Fibroblast of villous mesenchyme (primary cell): ENCODE results near the gene HOXA11. TPM values are rescaled to one million over a fixed set of nuclear protein-coding genes. Genes with fewer than 3 reads are reported as not detected.

Experiments used
- DNase-seq: peaks from one replicate; pipeline ENCODE4 v3.0.0-alpha.2; 2010; ENCODE audit warnings: low read depth
- H3K4me3 ChIP-seq: 2 replicates; pipeline ENCODE4 v1.5.1; 2011; ENCODE audit warnings: low read depth, mild to moderate bottlenecking, low read length
- CTCF ChIP-seq: IDR thresholded peaks from 2 replicates; pipeline ENCODE4 v1.5.1; 2012; ENCODE audit warnings: low read depth, mild to moderate bottlenecking, low read length; ENCODE audit not compliant: insufficient read depth
- total RNA-seq: library from RNA; depleted of rRNA; stranded (reverse); fragments of >200 nt; gene quantifications from 2 replicates; pipeline ENCODE4 v1.2.3, GENCODE V29; 2012

Gene HOXA11
- total RNA-seq, 1 donor, result 47.1 TPM

GRCh38 chr7:27201580-27202017, 16.6 kb upstream of the HOXA11 start:
- no peak for TF ChIP-seq CTCF
- DNase-seq, result no peak
- H3K4me3 ChIP-seq, result peak overlapping the region; percentile 86

GRCh38 chr7:27200761-27201579, 15.9 kb upstream of the HOXA11 start:
- no peak for TF ChIP-seq CTCF
- peak overlapping the region; percentile 86 for H3K4me3 ChIP-seq
- peak; percentile 60 for DNase-seq

- H3K4me3 ChIP-seq, result peak within 1 kb of the TSS; percentile 86
- TF ChIP-seq CTCF, result no peak
- DNase-seq, result peak; percentile 84
These were observed 15.1 kb upstream of the HOXA11 start, which contains the start of gene HOXA13 for GRCh38 chr7:27199849-27200760. Gene HOXA13 (minus strand): TSS chr7:27200091. CDS start chr7:27200077, 14 bp downstream.

- peak; percentile 63 for DNase-seq
- H3K4me3 ChIP-seq, result peak overlapping the region; percentile 86
- TF ChIP-seq CTCF, result no peak
These were observed 14.1 kb upstream of the HOXA11 start for GRCh38 chr7:27198871-27199801.

GRCh38 chr7:27198138-27198841, 13.3 kb upstream of the HOXA11 start:
- peak; percentile 19 for DNase-seq
- peak overlapping the region; percentile 86 for H3K4me3 ChIP-seq
- TF ChIP-seq CTCF, result no peak
